Loucy (cell line): ENCODE measurements around the gene ZNF484.
"Not testable (repeated sequence)": the region's sequence is repeated elsewhere in the genome, so short reads cannot be mapped to it uniquely, and the experiment has no call there.

Experiments used
- H2AFZ ChIP-seq: fragments of 200-600 bp; sonication (generic); 2 replicates; pipeline ENCODE4 v1.6.0; 2016; ENCODE audit warnings: antibody characterized with exemption, mild to moderate bottlenecking, low read length, moderate library complexity
- H3F3A ChIP-seq: fragments of 200-600 bp; 2 replicates; pipeline ENCODE4 v1.6.0; 2016; ENCODE audit warnings: antibody characterized with exemption, low read depth, mild to moderate bottlenecking
- H3K27me3 ChIP-seq: fragments of 200-600 bp; sonication (generic); 2 replicates; pipeline ENCODE4 v1.6.1; 2014; ENCODE audit warnings: low read length, mild to moderate bottlenecking; ENCODE audit not compliant: insufficient read depth, poor library complexity, severe bottlenecking
- H3K36me3 ChIP-seq: fragments of 200-600 bp; sonication (generic); 2 replicates; pipeline ENCODE4 v1.6.1; 2016; ENCODE audit warnings: low read length; ENCODE audit not compliant: insufficient read depth
- H3K4me1 ChIP-seq: fragments of 200-600 bp; sonication (generic); 2 replicates; pipeline ENCODE4 v1.5.1; 2014; ENCODE audit warnings: low read length, mild to moderate bottlenecking; ENCODE audit not compliant: insufficient read depth, poor library complexity, severe bottlenecking
- H3K4me2 ChIP-seq: fragments of 200-600 bp; sonication (generic); 2 replicates; pipeline ENCODE4 v1.6.0; 2014; ENCODE audit warnings: antibody characterized with exemption, low read length, low read depth, mild to moderate bottlenecking; ENCODE audit not compliant: poor library complexity, severe bottlenecking
- H3K4me3 ChIP-seq: fragments of 200-600 bp; sonication (generic); 2 replicates; pipeline ENCODE4 v1.5.1; 2014; ENCODE audit warnings: low read length, mild to moderate bottlenecking, mixed read lengths; ENCODE audit not compliant: poor library complexity, severe bottlenecking
- H3K79me2 ChIP-seq: fragments of 200-600 bp; sonication (generic); 2 replicates; pipeline ENCODE4 v1.6.1; 2014; ENCODE audit warnings: low read length; ENCODE audit not compliant: insufficient read depth
- H3K9ac ChIP-seq: fragments of 200-600 bp; sonication (generic); 2 replicates; pipeline ENCODE4 v1.6.0; 2014; ENCODE audit warnings: mild to moderate bottlenecking, low read depth, low read length, moderate library complexity; ENCODE audit not compliant: poor library complexity, severe bottlenecking
- H3K9me2 ChIP-seq: fragments of 200-600 bp; sonication (generic); replicated peaks from 2 replicates; pipeline ENCODE4 v1.6.1; 2016; ENCODE audit warnings: low read depth, low read length, mixed read lengths
- H3K9me3 ChIP-seq: fragments of 200-600 bp; sonication (generic); 2 replicates; pipeline ENCODE4 v1.6.1; 2014; ENCODE audit warnings: mild to moderate bottlenecking, antibody characterized with exemption, low read length, low read depth; ENCODE audit not compliant: insufficient read depth
- H4K20me1 ChIP-seq: fragments of 200-600 bp; sonication (generic); 2 replicates; pipeline ENCODE4 v1.6.0; 2014; ENCODE audit warnings: antibody characterized with exemption, low read length, mild to moderate bottlenecking; ENCODE audit not compliant: insufficient read depth, poor library complexity, severe bottlenecking
- CTCF ChIP-seq: fragments of 200-600 bp; sonication (generic); conservative IDR thresholded peaks from 2 replicates; pipeline ENCODE4 v1.5.1; 2014; ENCODE audit warnings: mild to moderate bottlenecking, antibody characterized with exemption, low read length
- EZH2phosphoT487 ChIP-seq: fragments of 200-600 bp; IDR thresholded peaks from 2 replicates; pipeline ENCODE4 v1.6.1; 2018; ENCODE audit warnings: antibody characterized with exemption, mild to moderate bottlenecking, moderate library complexity, borderline replicate concordance

The ZNF484 gene

DNA sequence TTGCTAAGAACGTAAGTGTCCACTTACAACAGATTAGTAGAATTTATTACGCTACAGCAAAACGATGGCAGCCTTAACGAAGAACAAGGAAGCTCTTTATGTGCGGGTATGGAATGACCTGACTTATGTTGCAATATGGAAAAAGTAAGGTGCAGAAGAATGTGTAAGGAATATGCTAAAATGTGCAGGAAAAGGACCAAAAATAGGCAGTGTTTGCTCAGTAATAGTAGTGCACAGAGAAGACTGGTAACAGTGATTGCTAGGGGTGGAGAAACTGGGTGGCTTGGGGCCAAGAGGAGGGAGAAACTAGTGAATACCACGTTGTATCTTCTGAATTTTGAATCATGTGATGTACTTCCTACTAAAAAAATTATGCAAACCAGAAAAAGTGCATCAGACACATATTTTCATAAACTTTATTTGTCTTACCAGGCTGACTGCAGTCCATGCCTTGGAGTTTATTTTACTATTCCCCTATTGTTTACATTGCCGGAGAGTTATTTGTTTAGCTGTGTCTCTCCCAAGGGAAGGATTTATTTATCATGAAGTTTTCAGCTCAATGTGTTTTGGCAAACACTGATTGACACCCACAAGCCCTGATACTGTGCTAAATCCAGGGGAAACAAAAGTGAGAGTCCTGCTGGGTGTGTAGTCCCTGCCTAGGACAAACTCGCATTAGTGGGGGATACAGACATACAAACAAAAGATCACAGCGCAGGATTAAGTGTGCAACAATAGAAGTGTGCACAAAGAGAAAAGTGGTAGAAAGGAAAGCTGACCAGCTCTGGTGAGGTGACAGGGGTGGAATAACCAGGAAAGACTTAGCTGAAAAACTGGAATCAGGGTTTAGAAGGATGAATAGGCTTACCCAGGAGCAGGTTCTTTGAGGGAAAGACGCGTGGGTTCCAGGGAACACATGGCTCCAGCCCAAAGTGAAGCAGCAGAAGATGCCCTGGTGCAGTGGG is 34.0 kb upstream of the ZNF484 start:
- H3F3A ChIP-seq = no peaks in the 10 kb centered on the region
- H3K27me3 ChIP-seq = peaks cover 6% of the 10 kb centered on the region
- no peak overlapping the region for H2AFZ ChIP-seq
- H4K20me1 ChIP-seq = no peaks in the 10 kb centered on the region
- no peaks in the 10 kb centered on the region for H3K9me2 ChIP-seq
- H3K4me1 ChIP-seq = no peaks in the 10 kb centered on the region
- no peak overlapping the region for H3K4me3 ChIP-seq
- H3K4me2 ChIP-seq = no peak overlapping the region
- H3K9me3 ChIP-seq = no peaks in the 10 kb centered on the region
- TF ChIP-seq CTCF = no peak
- TF ChIP-seq EZH2phosphoT487 = no peak
- H3K79me2 ChIP-seq = no peaks in the 10 kb centered on the region
- no peak overlapping the region for H3K9ac ChIP-seq
- H3K36me3 ChIP-seq = no peaks in the 10 kb centered on the region

- H3K79me2 ChIP-seq, H3K9ac ChIP-seq, H3K36me3 ChIP-seq, H3K4me1 ChIP-seq, H3K4me2 ChIP-seq, H3K4me3 ChIP-seq, H3F3A ChIP-seq, H4K20me1 ChIP-seq, H3K27me3 ChIP-seq, H3K9me2 ChIP-seq, H3K9me3 ChIP-seq, H2AFZ ChIP-seq: not testable (repeated sequence)
These were observed 27.3 kb upstream of the ZNF484 start for GRCh38 chr9:92905137-92905536.

GRCh38 chr9:92897323-92897722 is 19.5 kb upstream of the ZNF484 start:
- H3K4me3 ChIP-seq = no peak overlapping the region
- no peak overlapping the region for H2AFZ ChIP-seq
- H3K36me3 ChIP-seq = no peaks in the 10 kb centered on the region

GRCh38 chr9:92895812-92896436 is 18.1 kb upstream of the ZNF484 start:
- Histone ChIP-seq H3K4me1 (no peaks in the 10 kb centered on the region), H3K79me2 (no peaks in the 10 kb centered on the region), H2AFZ (no peak overlapping the region), H3K9me3 (no peaks in the 10 kb centered on the region), H3F3A (no peaks in the 10 kb centered on the region), H3K36me3 (no peaks in the 10 kb centered on the region), H4K20me1 (no peaks in the 10 kb centered on the region), H3K4me3 (no peak overlapping the region), H3K4me2 (no peak overlapping the region), H3K9me2 (no peaks in the 10 kb centered on the region), H3K27me3 (no peaks in the 10 kb centered on the region), H3K9ac (no peak overlapping the region)
- TF ChIP-seq CTCF (no peak), EZH2phosphoT487 (no peak)

More at GRCh38 chr9:92897323-92897722, 19.5 kb upstream of the ZNF484 start:
- TF ChIP-seq EZH2phosphoT487 = no peak
- H3K79me2 ChIP-seq = no peaks in the 10 kb centered on the region
- H3K9me2 ChIP-seq = no peaks in the 10 kb centered on the region
- H3K9ac ChIP-seq = no peak overlapping the region
- no peaks in the 10 kb centered on the region for H3K9me3 ChIP-seq
- no peaks in the 10 kb centered on the region for H3K4me1 ChIP-seq
- no peak overlapping the region for H3K4me2 ChIP-seq
- H4K20me1 ChIP-seq = no peaks in the 10 kb centered on the region
- no peaks in the 10 kb centered on the region for H3K27me3 ChIP-seq
- H3F3A ChIP-seq = no peaks in the 10 kb centered on the region
